ENCODE results near the gene GRIK4. TPM values are rescaled to one million over a fixed set of nuclear protein-coding genes. Genes with fewer than 3 reads are reported as not detected.

Gene GRIK4
- total RNA-seq, 1 donor from 2014 or later = not detected

- Mint-ChIP-seq H3K27ac (no peak overlapping the region), H3K36me3 (ENCODE audit: insufficient read depth) (no peaks in the 10 kb centered on the region), H3K27me3 (peaks cover 65% of the 10 kb centered on the region), H3K9me3 (ENCODE audit: low read depth) (no peaks in the 10 kb centered on the region), H3K4me3 (ENCODE audit: low read depth) (no peak overlapping the region), H3K4me1 (ENCODE audit: low read depth) (peaks cover 2% of the 10 kb centered on the region)
- DNase-seq (ENCODE audit: low spot score, unreplicated experiment) = no peak
- TF ChIP-seq, protein P1, sequence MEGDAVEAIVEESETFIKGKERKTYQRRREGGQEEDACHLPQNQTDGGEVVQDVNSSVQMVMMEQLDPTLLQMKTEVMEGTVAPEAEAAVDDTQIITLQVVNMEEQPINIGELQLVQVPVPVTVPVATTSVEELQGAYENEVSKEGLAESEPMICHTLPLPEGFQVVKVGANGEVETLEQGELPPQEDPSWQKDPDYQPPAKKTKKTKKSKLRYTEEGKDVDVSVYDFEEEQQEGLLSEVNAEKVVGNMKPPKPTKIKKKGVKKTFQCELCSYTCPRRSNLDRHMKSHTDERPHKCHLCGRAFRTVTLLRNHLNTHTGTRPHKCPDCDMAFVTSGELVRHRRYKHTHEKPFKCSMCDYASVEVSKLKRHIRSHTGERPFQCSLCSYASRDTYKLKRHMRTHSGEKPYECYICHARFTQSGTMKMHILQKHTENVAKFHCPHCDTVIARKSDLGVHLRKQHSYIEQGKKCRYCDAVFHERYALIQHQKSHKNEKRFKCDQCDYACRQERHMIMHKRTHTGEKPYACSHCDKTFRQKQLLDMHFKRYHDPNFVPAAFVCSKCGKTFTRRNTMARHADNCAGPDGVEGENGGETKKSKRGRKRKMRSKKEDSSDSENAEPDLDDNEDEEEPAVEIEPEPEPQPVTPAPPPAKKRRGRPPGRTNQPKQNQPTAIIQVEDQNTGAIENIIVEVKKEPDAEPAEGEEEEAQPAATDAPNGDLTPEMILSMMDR (IDR thresholded peaks at IDR 0.05; ENCODE audit: unreplicated experiment) = no peak
These were observed 51.4 kb downstream of the GRIK4 start for GRCh38 chr11:120562806-120563425.

DNA sequence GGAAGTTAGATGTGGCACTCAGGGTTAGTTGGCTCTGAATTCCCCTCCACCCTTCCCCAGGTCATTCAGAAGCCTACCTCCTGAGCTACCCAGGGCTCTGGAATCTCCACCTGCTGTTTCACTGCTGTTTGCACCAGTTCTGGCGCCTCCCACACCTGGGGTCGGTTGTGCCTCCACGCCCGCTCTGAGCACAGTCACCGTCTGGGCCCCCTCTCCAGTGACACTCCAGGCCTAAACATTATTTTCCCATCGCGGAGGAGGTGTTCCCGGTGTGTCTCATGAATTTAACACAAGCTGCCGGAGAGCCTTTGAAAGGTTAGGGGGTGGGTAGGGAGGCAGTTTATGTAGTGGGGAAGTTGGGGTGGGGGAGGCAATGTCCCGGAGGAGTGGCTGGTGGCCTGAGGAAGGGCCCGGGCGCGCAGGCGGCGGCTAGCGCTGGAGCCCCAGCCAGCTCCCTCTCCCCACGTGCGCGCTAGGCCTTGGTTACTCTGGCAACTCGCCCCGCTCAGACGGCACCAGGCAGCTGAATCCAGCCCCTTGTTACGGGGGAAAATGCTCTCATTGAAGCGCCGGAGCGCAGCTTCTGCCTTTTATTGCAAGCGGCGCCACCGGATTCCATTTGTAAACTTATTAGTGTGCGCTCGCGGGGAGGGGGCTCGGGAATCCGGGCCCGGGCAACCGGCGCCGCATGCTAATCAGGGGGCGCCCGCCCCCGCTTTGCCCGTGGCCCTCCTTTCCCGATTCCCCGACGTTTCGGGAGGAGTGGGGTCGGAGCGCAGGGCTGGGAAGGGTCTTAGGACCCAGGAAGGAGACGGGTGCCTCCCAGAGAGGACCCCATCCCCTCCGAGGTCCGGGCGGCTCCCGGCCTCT is 52.4 kb downstream of the GRIK4 start:
- Mint-ChIP-seq H3K4me1 (ENCODE audit: low read depth) (peaks cover 2% of the 10 kb centered on the region), H3K27ac (peak overlapping the region; percentile 49), H3K4me3 (ENCODE audit: low read depth) (peak overlapping the region; percentile 35), H3K36me3 (ENCODE audit: insufficient read depth) (no peaks in the 10 kb centered on the region), H3K9me3 (ENCODE audit: low read depth) (no peaks in the 10 kb centered on the region), H3K27me3 (peaks cover 65% of the 10 kb centered on the region)
- TF ChIP-seq, protein P1 (IDR thresholded peaks at IDR 0.05; ENCODE audit: unreplicated experiment) = no peak
- DNase-seq (ENCODE audit: low spot score, unreplicated experiment) = peak; percentile 39

- DNase-seq (ENCODE audit: low spot score, unreplicated experiment) = no peak
These were observed 53.2 kb downstream of the GRIK4 start for GRCh38 chr11:120564573-120565311.

DNA sequence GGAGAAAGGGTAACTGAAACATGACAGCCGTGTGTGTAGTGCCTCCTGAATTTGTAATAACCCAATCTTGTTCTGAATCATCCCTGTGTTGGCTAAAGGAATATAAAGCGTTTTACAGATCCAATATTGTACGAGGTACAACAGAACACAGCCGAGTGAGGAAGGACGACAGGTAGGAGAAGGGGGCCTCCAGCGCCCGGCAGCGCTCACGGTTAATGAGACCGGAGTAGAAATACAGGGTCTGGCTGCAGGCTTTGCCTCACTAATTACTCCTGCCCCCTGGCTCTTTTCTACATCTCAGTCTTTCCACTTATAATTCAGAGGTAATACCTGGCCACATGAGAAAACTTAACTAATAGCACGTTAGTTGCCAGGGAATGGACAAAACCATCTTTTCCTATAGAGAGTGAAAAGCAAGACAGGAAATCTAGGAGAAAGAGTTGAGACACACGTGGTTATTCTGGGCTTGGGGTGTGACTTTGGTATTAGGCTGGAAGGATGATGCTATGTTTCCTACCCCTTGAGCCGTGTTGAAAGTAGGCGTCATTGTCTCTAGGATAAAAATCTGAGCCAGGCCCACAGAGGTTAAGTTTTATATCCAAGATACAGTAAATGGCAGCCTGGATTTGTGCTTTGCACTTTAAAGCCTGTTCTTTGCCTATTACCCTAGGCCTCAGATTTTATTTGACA is 54.1 kb downstream of the GRIK4 start:
- H3K9me3 Mint-ChIP-seq (ENCODE audit: low read depth) = no peaks in the 10 kb centered on the region
- peaks cover 2% of the 10 kb centered on the region for H3K4me1 Mint-ChIP-seq (ENCODE audit: low read depth)
- DNase-seq (ENCODE audit: low spot score, unreplicated experiment) = no peak
- TF ChIP-seq, protein P1 (IDR thresholded peaks at IDR 0.05; ENCODE audit: unreplicated experiment) = no peak
- H3K27ac Mint-ChIP-seq = no peak overlapping the region
- no peaks in the 10 kb centered on the region for H3K36me3 Mint-ChIP-seq (ENCODE audit: insufficient read depth)
- H3K27me3 Mint-ChIP-seq = peaks cover 71% of the 10 kb centered on the region
- no peak overlapping the region for H3K4me3 Mint-ChIP-seq (ENCODE audit: low read depth)

More at GRCh38 chr11:120564573-120565311, 53.2 kb downstream of the GRIK4 start:
- Mint-ChIP-seq H3K4me3 (ENCODE audit: low read depth) (no peak overlapping the region), H3K9me3 (ENCODE audit: low read depth) (no peaks in the 10 kb centered on the region), H3K36me3 (ENCODE audit: insufficient read depth) (no peaks in the 10 kb centered on the region), H3K4me1 (ENCODE audit: low read depth) (peaks cover 2% of the 10 kb centered on the region), H3K27me3 (peaks cover 68% of the 10 kb centered on the region), H3K27ac (no peak overlapping the region)
- TF ChIP-seq, protein P1 (IDR thresholded peaks at IDR 0.05; ENCODE audit: unreplicated experiment) = peak; percentile 29
